Subcutaneous adipose tissue (tissue), 4 donors: Measurements from ENCODE around the gene SOAT2. TPM values are rescaled to one million over a fixed set of nuclear protein-coding genes. Genes with fewer than 3 reads are reported as not detected.

Experiments
- CTCF ChIP-seq: fragments of 450-650 bp; IDR thresholded peaks from one replicate; pipeline ENCODE4 v1.5.1; 2016; ENCODE audit warnings: low read depth, mild to moderate bottlenecking, control low read depth, antibody characterized with exemption, moderate library complexity
- total RNA-seq, 4 donors: library from RNA; depleted of rRNA; stranded (reverse); fragments of >200 nt; gene quantifications; one replicate each; pipeline ENCODE4 v1.1.0, GENCODE V29; 2016

SOAT2 gene
- total RNA-seq, 4 donors from 2014 or later, result 0.38 TPM; not detected in 3

- TF ChIP-seq CTCF, result no peak
Measured at GRCh38 chr12:53058674-53059433, 44.4 kb upstream of the SOAT2 start.

- TF ChIP-seq CTCF, result no peak
Measured at GRCh38 chr12:53059434-53060063, 43.7 kb upstream of the SOAT2 start.

GRCh38 chr12:53060064-53060720, 43.1 kb upstream of the SOAT2 start:
- TF ChIP-seq CTCF, result no peak

- no peak for TF ChIP-seq CTCF
Measured at GRCh38 chr12:53060721-53061276, 42.5 kb upstream of the SOAT2 start.

GRCh38 chr12:53061404-53062010, 41.8 kb upstream of the SOAT2 start:
- TF ChIP-seq CTCF, result no peak

- TF ChIP-seq CTCF, result no peak
Measured at GRCh38 chr12:53062011-53062961, 41.0 kb upstream of the SOAT2 start.
